Left renal pelvis (tissue), 4 donors: Measurements from ENCODE around the gene NXT1. TPM values are rescaled to one million over a fixed set of nuclear protein-coding genes. Genes with fewer than 3 reads are reported as not detected.
A peak's percentile ranks its signal among the peaks of the same experiment; 100 is the strongest.
"Not testable (repeated sequence)": the region's sequence is repeated elsewhere in the genome, so short reads cannot be mapped to it uniquely, and the experiment has no call there.

Experiments used
- DNase-seq, 4 donors: peaks; one replicate each; pipeline ENCODE4 v3.0.0-alpha.2; 2013; ENCODE audit warnings: low read depth in 4 of 4, low spot score in 3 of 4
- polyA plus RNA-seq, 4 donors: library from polyadenylated mRNA; unstranded; fragments of 120-200 nt; gene quantifications; one replicate each; pipeline ENCODE4 v1.2.1, GENCODE V29; 2013; ENCODE audit not compliant: insufficient read length in 4 of 4

Gene NXT1
- polyA plus RNA-seq, 4 donors, result 18.0 to 23.2 (median 20.6) TPM

- no peak for DNase-seq
These were observed 22.8 kb upstream of the NXT1 start for GRCh38 chr20:23327617-23328333.

- DNase-seq, result no peak
These were observed 18.9 kb upstream of the NXT1 start for GRCh38 chr20:23331450-23332350.

GRCh38 chr20:23332467-23332866, 18.1 kb upstream of the NXT1 start:
- no peak for DNase-seq

GRCh38 chr20:23334111-23334510, 16.5 kb upstream of the NXT1 start:
- DNase-seq, result no peak

GRCh38 chr20:23335521-23335920, 15.1 kb upstream of the NXT1 start:
- DNase-seq, result no peak

- no peak for DNase-seq
These were observed 14.1 kb upstream of the NXT1 start for GRCh38 chr20:23336476-23336875.

- no peak for DNase-seq
These were observed 13.3 kb upstream of the NXT1 start for GRCh38 chr20:23337312-23337711.

GRCh38 chr20:23339986-23340385, 10.6 kb upstream of the NXT1 start:
- no peak for DNase-seq

GRCh38 chr20:23340524-23340923, 10.1 kb upstream of the NXT1 start:
- peak in 2 of 4 donors; percentile 39 to 44 for DNase-seq

GRCh38 chr20:23341073-23341472, 9.5 kb upstream of the NXT1 start:
- DNase-seq, result no peak

- DNase-seq, result no peak
These were observed 7.0 kb upstream of the NXT1 start for GRCh38 chr20:23343590-23343989.

- no peak for DNase-seq
These were observed 6.3 kb upstream of the NXT1 start for GRCh38 chr20:23344336-23344735.

GRCh38 chr20:23346002-23346401, 4.6 kb upstream of the NXT1 start:
- no peak for DNase-seq

GRCh38 chr20:23347791-23348190, 2.8 kb upstream of the NXT1 start:
- no peak for DNase-seq

- DNase-seq, result not testable (repeated sequence)
These were observed 2.1 kb upstream of the NXT1 start for GRCh38 chr20:23348510-23348909.

- DNase-seq, result peak; percentile 67 to 79 (median 73)
These were observed 1.0 kb upstream of the NXT1 start for GRCh38 chr20:23349338-23350195.

- DNase-seq, result peak in 2 of 4 donors; percentile 20 to 36
These were observed 580 bp downstream of the NXT1 start for GRCh38 chr20:23350904-23351838.

GRCh38 chr20:23356203-23356602, 5.6 kb downstream of the NXT1 start:
- DNase-seq, result no peak

- DNase-seq, result peak; percentile 97 to 98 (median 98)
These were observed 7.4 kb downstream of the NXT1 start for GRCh38 chr20:23357767-23358562.
